Hepatocyte (in vitro differentiated cells): ENCODE results near the gene UBTD2.

Source experiments
- CTCF ChIP-seq: fragments of 200-600 bp; sonication (generic); IDR thresholded peaks from 2 replicates; pipeline ENCODE4 v1.5.1; 2016; ENCODE audit warnings: antibody characterized with exemption, mild to moderate bottlenecking; ENCODE audit not compliant: poor library complexity
- EZH2 ChIP-seq: fragments of 200-600 bp; sonication (generic); IDR thresholded peaks from 2 replicates; pipeline ENCODE4 v1.6.1; 2016; ENCODE audit warnings: antibody characterized with exemption, mild to moderate bottlenecking, borderline replicate concordance
- EZH2phosphoT487 ChIP-seq: fragments of 200-600 bp; sonication (generic); IDR thresholded peaks from one replicate; pipeline ENCODE4 v1.6.1; 2018; ENCODE audit warnings: antibody characterized with exemption, mild to moderate bottlenecking, low read depth, moderate library complexity; ENCODE audit not compliant: unreplicated experiment, severe bottlenecking

- no peak for TF ChIP-seq CTCF
- no peak for TF ChIP-seq EZH2phosphoT487
- TF ChIP-seq EZH2: no peak
These were observed 49.5 kb downstream of the UBTD2 start for GRCh38 chr5:172234031-172234430.
